ENCODE measurements around the gene PTPRD. TPM values are rescaled to one million over a fixed set of nuclear protein-coding genes. Genes with fewer than 3 reads are reported as not detected.

PTPRD gene
- total RNA-seq, 2 experiments from 2014 or later, result not detected

DNA sequence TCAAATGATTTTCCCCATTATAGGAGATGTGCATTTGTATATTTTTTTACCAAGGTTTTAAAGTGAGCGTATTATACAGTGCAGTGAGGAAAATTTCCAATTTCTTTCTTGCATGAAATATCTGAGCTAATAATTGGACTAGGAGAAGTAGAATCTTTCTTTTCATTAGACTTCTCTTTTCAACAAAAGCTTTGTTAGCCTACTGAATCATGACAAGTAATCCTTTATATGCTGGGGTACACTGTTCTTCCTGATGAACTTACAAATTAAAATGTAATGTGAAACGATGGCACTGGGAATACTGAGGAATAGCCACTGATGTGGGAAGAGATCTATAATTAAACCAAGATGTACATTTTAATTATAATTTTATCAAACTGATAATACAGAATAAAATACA lies 829.6 kb downstream of the PTPRD start:
- ATAC-seq (no peak), DNase-seq (no peak)
- Mint-ChIP-seq H3K36me3 (ENCODE audit: low read depth) (no peaks in the 10 kb centered on the region), H3K27me3 (ENCODE audit: low read depth) (no peaks in the 10 kb centered on the region), H3K9me3 (ENCODE audit: insufficient read depth) (no peaks in the 10 kb centered on the region), H3K4me3 (no peak overlapping the region), H3K4me1 (ENCODE audit: low read depth) (no peaks in the 10 kb centered on the region), H3K27ac (no peak overlapping the region)
- ChIA-PET POLR2A (no interaction called here), CTCF (no interaction called here)

DNA sequence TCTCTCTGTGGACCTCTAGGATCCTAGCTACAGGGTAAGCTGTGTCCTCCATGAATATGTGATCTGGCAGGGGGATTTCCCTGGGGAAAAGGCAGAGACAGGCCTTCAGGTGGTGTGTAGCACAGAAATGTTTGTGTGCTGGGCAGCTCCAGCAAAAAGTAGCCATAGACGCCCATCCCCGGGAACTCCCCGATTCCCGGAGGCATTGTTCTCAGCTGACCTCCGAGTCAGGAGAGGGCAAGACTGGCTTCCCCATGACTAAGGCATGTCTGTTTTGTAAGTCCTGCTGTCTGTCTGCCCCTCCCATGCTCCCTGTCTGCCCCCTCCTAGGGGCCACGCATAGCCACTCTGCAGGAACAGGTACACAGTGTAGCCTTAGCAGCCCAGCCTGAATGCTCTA lies 834.5 kb downstream of the PTPRD start:
- H3K4me3 Mint-ChIP-seq, result no peak overlapping the region
- DNase-seq, result no peak
- no peak for ATAC-seq
- no peaks in the 10 kb centered on the region for H3K4me1 Mint-ChIP-seq (ENCODE audit: low read depth)
- CTCF ChIA-PET, result no interaction called here
- H3K27me3 Mint-ChIP-seq (ENCODE audit: low read depth), result no peaks in the 10 kb centered on the region
- no peak overlapping the region for H3K27ac Mint-ChIP-seq
- H3K36me3 Mint-ChIP-seq (ENCODE audit: low read depth), result no peaks in the 10 kb centered on the region
- POLR2A ChIA-PET, result no interaction called here
- H3K9me3 Mint-ChIP-seq (ENCODE audit: insufficient read depth), result no peaks in the 10 kb centered on the region

DNA sequence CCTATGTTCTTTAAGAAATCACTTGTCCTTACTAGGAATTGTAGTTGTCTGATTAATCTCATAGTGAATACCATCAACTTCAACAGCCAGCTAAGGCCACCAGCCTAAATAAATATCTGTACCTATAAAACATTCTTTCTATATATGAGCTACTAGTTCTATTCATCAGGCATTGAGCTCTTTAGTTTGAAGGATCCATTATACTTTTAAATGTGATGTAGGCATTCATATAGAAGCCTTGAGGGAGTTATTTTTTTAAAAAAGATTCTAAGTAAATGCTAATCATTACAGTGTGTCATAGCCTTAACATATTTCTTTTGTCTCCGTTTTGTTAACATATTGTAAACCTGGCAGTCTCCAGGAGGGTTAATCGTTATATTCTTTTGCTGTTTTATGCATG lies 838.3 kb downstream of the PTPRD start:
- no peak for ATAC-seq
- no peaks in the 10 kb centered on the region for H3K9me3 Mint-ChIP-seq (ENCODE audit: insufficient read depth)
- H3K4me1 Mint-ChIP-seq (ENCODE audit: low read depth), result no peaks in the 10 kb centered on the region
- no peaks in the 10 kb centered on the region for H3K36me3 Mint-ChIP-seq (ENCODE audit: low read depth)
- ChIA-PET CTCF (no interaction called here), POLR2A (no interaction called here)
- H3K4me3 Mint-ChIP-seq, result no peak overlapping the region
- no peaks in the 10 kb centered on the region for H3K27me3 Mint-ChIP-seq (ENCODE audit: low read depth)
- DNase-seq, result no peak
- H3K27ac Mint-ChIP-seq, result no peak overlapping the region

DNA sequence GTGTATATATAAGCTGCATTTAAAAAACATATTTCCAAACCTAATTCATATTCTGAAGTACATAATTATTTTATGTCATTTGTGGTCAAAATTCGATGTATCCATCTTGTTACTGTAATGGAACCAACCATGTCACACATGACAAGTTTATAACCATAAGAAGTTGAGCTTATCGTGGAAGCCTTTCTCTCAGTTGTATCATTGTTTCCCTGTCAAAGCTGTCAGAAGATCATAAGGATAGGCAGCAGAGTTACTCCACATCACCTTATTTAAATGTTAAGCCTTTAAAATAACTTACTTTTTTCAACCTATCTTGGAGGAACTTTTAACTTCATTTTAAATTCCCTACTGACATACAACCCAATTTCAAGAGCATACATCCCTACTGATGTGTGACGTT lies 841.5 kb downstream of the PTPRD start:
- Mint-ChIP-seq H3K27me3 (ENCODE audit: low read depth) (no peaks in the 10 kb centered on the region), H3K4me1 (ENCODE audit: low read depth) (no peaks in the 10 kb centered on the region), H3K36me3 (ENCODE audit: low read depth) (no peaks in the 10 kb centered on the region), H3K9me3 (ENCODE audit: insufficient read depth) (no peaks in the 10 kb centered on the region), H3K4me3 (no peak overlapping the region), H3K27ac (no peak overlapping the region)
- CTCF ChIA-PET, result no interaction called here
- DNase-seq, result no peak
- POLR2A ChIA-PET, result no interaction called here
- no peak for ATAC-seq

DNA sequence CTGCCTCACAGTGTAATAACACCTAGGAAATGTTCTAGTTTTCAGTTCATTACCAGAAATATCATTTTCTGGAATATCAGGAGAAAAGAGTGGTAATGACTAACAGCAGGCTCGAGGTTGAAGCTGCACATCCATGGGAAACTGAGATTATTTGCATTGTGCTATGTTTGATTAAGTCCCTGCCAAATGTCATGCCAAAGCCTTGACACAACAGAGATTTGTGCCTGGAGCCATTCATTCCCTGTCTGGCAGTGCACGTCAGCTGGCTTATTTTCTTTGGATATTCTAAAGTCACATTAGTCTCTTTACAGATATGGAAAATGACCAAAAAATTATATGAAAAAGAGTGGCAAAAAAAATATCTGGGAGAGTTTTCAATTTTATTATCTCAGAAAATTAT lies 848.0 kb downstream of the PTPRD start:
- CTCF ChIA-PET, result no interaction called here
- no peaks in the 10 kb centered on the region for H3K4me1 Mint-ChIP-seq (ENCODE audit: low read depth)
- no peak overlapping the region for H3K4me3 Mint-ChIP-seq
- no peak overlapping the region for H3K27ac Mint-ChIP-seq
- POLR2A ChIA-PET, result no interaction called here
- no peak for ATAC-seq
- no peaks in the 10 kb centered on the region for H3K27me3 Mint-ChIP-seq (ENCODE audit: low read depth)
- peaks cover 4% of the 10 kb centered on the region for H3K9me3 Mint-ChIP-seq (ENCODE audit: insufficient read depth)
- no peaks in the 10 kb centered on the region for H3K36me3 Mint-ChIP-seq (ENCODE audit: low read depth)
- DNase-seq, result no peak

DNA sequence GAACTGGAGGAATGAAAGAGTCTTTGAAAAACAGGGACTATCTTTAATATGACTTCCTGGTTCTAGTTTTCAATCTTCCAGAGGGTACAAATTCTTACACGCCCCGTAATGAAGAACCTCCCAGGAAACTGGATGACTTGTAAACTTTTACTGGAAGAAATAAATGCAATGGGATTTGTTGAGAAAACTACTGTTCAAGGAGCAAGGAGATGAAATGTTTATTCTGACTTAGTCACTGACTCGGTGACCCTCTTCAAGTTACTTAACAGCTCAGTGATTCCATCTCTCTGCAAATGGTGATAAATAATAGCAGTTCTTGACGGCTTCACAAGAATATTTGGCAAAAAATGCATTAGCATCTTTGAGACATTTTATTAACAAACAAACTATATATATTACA lies 858.6 kb downstream of the PTPRD start:
- DNase-seq (no peak), ATAC-seq (no peak)
- Mint-ChIP-seq H3K9me3 (ENCODE audit: insufficient read depth) (no peaks in the 10 kb centered on the region), H3K36me3 (ENCODE audit: low read depth) (no peaks in the 10 kb centered on the region), H3K4me1 (ENCODE audit: low read depth) (no peaks in the 10 kb centered on the region), H3K27me3 (ENCODE audit: low read depth) (no peaks in the 10 kb centered on the region), H3K4me3 (no peak overlapping the region), H3K27ac (no peak overlapping the region)
- ChIA-PET CTCF (no interaction called here), POLR2A (no interaction called here)

DNA sequence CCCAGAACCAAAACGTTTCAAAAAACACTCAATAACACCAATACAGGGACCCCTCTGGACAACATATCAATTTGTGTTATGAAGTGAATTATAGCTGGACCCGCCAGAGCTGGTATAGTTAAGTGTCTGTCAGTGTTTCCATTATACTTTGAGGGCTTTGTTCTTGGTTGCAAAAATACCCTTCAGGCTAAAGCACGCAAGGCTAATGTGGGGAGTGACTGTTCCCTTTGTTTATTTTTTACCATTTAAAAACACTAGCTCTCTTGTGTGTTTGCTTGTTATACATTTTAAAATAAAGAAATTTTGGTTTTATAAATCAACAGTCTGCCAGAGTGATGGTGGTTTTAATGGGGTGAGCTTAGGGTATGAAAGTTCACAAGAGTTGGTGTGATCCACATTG lies 859.5 kb downstream of the PTPRD start:
- Mint-ChIP-seq H3K36me3 (ENCODE audit: low read depth) (no peaks in the 10 kb centered on the region), H3K4me3 (no peak overlapping the region), H3K9me3 (ENCODE audit: insufficient read depth) (no peaks in the 10 kb centered on the region), H3K27ac (no peak overlapping the region), H3K27me3 (ENCODE audit: low read depth) (no peaks in the 10 kb centered on the region), H3K4me1 (ENCODE audit: low read depth) (no peaks in the 10 kb centered on the region)
- CTCF ChIA-PET, result no interaction called here
- DNase-seq, result no peak
- no peak for ATAC-seq
- POLR2A ChIA-PET, result no interaction called here

DNA sequence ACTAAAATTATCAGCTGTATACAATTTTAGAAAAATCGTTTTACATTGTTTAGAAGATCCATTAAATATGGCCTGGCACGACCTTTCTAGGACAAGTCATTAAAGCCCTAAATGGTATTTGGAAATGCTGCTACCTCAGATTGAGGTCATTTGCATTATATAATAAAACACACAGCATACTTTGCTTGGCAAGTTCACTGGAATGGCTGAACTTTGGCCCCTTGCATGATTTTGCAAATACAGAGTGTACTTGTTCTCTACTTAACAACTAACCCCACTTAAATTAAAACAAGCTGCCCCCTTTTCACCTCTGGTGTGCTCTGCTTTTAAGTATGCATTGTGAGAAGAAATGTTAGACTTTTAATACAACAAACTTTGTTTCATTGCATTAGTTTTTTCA lies 860.1 kb downstream of the PTPRD start:
- H3K27me3 Mint-ChIP-seq (ENCODE audit: low read depth), result no peaks in the 10 kb centered on the region
- DNase-seq (no peak), ATAC-seq (no peak)
- no peaks in the 10 kb centered on the region for H3K9me3 Mint-ChIP-seq (ENCODE audit: insufficient read depth)
- H3K4me3 Mint-ChIP-seq, result no peak overlapping the region
- H3K4me1 Mint-ChIP-seq (ENCODE audit: low read depth), result no peaks in the 10 kb centered on the region
- POLR2A ChIA-PET, result no interaction called here
- no peak overlapping the region for H3K27ac Mint-ChIP-seq
- H3K36me3 Mint-ChIP-seq (ENCODE audit: low read depth), result no peaks in the 10 kb centered on the region
- CTCF ChIA-PET, result no interaction called here

DNA sequence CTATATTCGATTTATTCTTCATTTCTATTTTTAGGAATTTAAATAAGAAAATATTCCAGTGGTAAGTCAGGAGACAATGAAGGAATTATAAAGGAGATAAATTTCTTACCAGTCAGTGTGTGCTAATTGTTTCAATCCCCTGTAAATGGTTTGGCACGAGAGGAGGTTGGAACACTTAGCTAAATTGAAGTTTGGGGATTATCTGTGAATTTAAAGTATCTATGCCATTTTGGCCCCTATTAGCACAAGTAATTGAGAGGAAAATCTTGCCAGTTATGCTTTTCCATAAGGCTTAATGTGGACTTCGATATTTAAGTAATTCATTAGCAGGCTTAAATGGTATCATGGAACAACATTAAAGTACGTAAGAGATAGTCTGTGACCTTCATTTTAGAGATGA lies 860.8 kb downstream of the PTPRD start:
- ChIA-PET CTCF (no interaction called here), POLR2A (no interaction called here)
- Mint-ChIP-seq H3K27ac (no peak overlapping the region), H3K27me3 (ENCODE audit: low read depth) (no peaks in the 10 kb centered on the region), H3K36me3 (ENCODE audit: low read depth) (no peaks in the 10 kb centered on the region), H3K9me3 (ENCODE audit: insufficient read depth) (no peaks in the 10 kb centered on the region), H3K4me1 (ENCODE audit: low read depth) (no peaks in the 10 kb centered on the region), H3K4me3 (no peak overlapping the region)
- ATAC-seq (no peak), DNase-seq (no peak)

DNA sequence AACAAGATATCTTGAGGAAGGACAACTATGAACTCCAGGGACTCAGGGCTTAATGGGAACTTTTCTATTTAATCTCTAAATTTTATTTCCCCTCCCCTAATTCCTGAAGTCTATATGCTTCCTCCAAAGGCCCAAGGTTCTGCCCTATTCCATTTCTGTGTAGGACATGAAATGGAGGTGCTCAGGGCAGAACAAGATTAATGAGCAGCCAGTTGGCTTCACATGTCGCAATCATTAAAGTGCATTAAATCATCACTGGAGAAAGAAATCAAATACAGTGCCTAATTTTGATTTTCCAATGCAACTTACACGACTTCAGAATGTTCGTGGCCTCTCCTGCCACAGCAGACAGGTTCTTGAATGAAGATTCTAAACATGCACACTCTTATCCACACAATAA lies 862.1 kb downstream of the PTPRD start:
- H3K4me3 Mint-ChIP-seq, result no peak overlapping the region
- ChIA-PET POLR2A (no interaction called here), CTCF (no interaction called here)
- ATAC-seq (no peak), DNase-seq (no peak)
- no peaks in the 10 kb centered on the region for H3K9me3 Mint-ChIP-seq (ENCODE audit: insufficient read depth)
- no peak overlapping the region for H3K27ac Mint-ChIP-seq
- no peaks in the 10 kb centered on the region for H3K27me3 Mint-ChIP-seq (ENCODE audit: low read depth)
- no peaks in the 10 kb centered on the region for H3K4me1 Mint-ChIP-seq (ENCODE audit: low read depth)
- no peaks in the 10 kb centered on the region for H3K36me3 Mint-ChIP-seq (ENCODE audit: low read depth)

DNA sequence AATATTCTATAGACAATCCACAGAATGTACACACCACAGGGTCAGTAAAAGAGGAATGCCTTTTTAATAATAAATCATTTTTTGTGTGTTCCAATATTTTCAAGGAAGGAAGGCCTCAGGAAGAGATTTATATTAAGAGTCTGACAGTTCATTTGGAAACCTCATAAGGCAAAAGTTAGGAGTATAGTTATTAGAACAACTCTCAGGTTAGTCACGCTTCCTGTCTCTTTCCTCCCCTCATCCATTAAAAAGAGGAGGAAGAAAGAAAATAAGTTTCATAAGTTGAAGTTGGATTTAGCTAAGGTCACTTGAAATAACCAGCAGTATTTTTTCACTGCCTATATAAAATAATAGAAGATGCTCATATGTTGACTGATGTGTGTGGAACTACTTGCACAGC lies 863.2 kb downstream of the PTPRD start:
- DNase-seq (no peak), ATAC-seq (no peak)
- no peaks in the 10 kb centered on the region for H3K9me3 Mint-ChIP-seq (ENCODE audit: insufficient read depth)
- H3K27me3 Mint-ChIP-seq (ENCODE audit: low read depth), result no peaks in the 10 kb centered on the region
- no peak overlapping the region for H3K4me3 Mint-ChIP-seq
- ChIA-PET POLR2A (no interaction called here), CTCF (no interaction called here)
- H3K27ac Mint-ChIP-seq, result no peak overlapping the region
- H3K36me3 Mint-ChIP-seq (ENCODE audit: low read depth), result no peaks in the 10 kb centered on the region
- no peaks in the 10 kb centered on the region for H3K4me1 Mint-ChIP-seq (ENCODE audit: low read depth)

DNA sequence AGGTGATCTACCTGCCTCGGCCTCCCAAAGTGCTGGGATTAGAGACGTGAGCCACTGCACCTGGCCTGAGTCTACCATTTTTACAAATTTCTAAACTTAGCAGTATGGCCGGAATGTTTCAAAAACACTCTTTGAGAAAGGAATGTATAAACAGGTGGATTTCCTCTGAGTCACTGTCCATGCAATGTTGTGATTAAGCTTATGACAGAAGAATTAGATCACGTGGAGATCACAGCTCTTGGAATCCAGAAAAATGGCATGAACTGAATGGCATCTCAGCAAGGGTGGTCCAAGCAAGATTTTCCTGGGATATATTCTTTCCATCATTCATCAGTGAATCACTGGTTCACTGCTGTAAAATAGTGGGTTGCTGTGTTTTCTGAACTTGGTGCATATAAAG lies 865.0 kb downstream of the PTPRD start:
- DNase-seq (no peak), ATAC-seq (no peak)
- no peaks in the 10 kb centered on the region for H3K4me1 Mint-ChIP-seq (ENCODE audit: low read depth)
- POLR2A ChIA-PET, result no interaction called here
- H3K4me3 Mint-ChIP-seq, result no peak overlapping the region
- H3K9me3 Mint-ChIP-seq (ENCODE audit: insufficient read depth), result no peaks in the 10 kb centered on the region
- no peaks in the 10 kb centered on the region for H3K27me3 Mint-ChIP-seq (ENCODE audit: low read depth)
- CTCF ChIA-PET, result no interaction called here
- no peaks in the 10 kb centered on the region for H3K36me3 Mint-ChIP-seq (ENCODE audit: low read depth)
- no peak overlapping the region for H3K27ac Mint-ChIP-seq

DNA sequence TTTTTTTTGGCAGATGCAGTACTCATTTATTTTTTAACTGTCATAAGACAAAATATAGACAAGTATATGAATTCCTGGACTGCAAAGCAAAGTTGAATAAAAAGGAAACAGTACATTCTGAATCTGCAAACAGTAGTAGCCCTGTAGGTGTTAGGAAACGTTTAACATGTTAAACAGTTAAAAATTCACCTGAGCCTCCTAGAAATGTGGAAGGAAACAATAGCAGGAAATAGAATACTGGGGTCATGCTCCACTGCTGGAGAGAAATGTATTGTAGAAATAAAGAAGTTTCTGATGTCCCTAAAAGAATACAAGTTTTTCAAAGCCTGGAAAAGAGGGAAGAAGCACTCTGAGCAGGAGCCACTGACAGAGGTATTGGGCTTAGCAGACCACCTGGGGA lies 866.0 kb downstream of the PTPRD start:
- H3K4me1 Mint-ChIP-seq (ENCODE audit: low read depth), result no peaks in the 10 kb centered on the region
- no peak for ATAC-seq
- no peak for DNase-seq
- H3K27me3 Mint-ChIP-seq (ENCODE audit: low read depth), result no peaks in the 10 kb centered on the region
- no peak overlapping the region for H3K4me3 Mint-ChIP-seq
- H3K27ac Mint-ChIP-seq, result no peak overlapping the region
- ChIA-PET CTCF (interaction anchor here (0.6 kb wide), 1 partner anchor 228 kb away, joined by 3 read pairs; no protein-coding TSS in a partner anchor), POLR2A (no interaction called here)
- no peaks in the 10 kb centered on the region for H3K9me3 Mint-ChIP-seq (ENCODE audit: insufficient read depth)
- no peaks in the 10 kb centered on the region for H3K36me3 Mint-ChIP-seq (ENCODE audit: low read depth)

DNA sequence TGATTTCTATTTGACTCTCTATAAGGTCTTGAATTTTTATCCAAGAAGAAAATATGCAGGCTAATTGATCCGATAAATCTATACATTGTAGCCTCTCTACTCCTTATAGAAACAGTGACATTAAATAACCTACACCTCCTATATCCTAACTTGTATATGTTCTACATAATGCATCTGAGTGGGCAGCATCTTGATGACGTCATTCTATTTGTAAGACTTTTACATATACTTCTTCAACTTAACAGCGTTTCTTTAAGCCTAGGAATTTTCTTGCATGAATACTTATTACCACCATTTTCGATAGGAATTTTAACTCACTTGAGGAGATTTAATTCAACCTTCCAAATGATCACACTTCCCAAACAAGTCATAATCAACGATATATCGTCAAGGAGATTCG lies 869.0 kb downstream of the PTPRD start:
- Mint-ChIP-seq H3K36me3 (ENCODE audit: low read depth) (no peaks in the 10 kb centered on the region), H3K4me3 (no peak overlapping the region), H3K27me3 (ENCODE audit: low read depth) (no peaks in the 10 kb centered on the region), H3K4me1 (ENCODE audit: low read depth) (no peaks in the 10 kb centered on the region), H3K9me3 (ENCODE audit: insufficient read depth) (no peaks in the 10 kb centered on the region), H3K27ac (no peak overlapping the region)
- ChIA-PET POLR2A (no interaction called here), CTCF (no interaction called here)
- DNase-seq (no peak), ATAC-seq (no peak)

All from activated CD8-positive, alpha-beta T cell treated with anti-CD3 and anti-CD28 coated beads, Interleukin-2, amount 10 ng/mL, durations not matched to agents 7 days and 5 days (primary cell).